PC-9 (cell line): ENCODE results near the gene RTP3.

Experiments
- EZH2 ChIP-seq: fragments of 200-600 bp; sonication (generic); IDR thresholded peaks from 2 replicates; pipeline ENCODE4 v1.8.0; 2017; ENCODE audit warnings: antibody characterized with exemption, low read depth
- TF ChIP-seq, protein P1 (sequence below): fragments of 200-600 bp; sonication (generic); conservative IDR thresholded peaks from 2 replicates; pipeline ENCODE4 v1.6.1; 2017; ENCODE audit warnings: mixed run types, antibody characterized with exemption, mild to moderate bottlenecking, moderate library complexity

DNA sequence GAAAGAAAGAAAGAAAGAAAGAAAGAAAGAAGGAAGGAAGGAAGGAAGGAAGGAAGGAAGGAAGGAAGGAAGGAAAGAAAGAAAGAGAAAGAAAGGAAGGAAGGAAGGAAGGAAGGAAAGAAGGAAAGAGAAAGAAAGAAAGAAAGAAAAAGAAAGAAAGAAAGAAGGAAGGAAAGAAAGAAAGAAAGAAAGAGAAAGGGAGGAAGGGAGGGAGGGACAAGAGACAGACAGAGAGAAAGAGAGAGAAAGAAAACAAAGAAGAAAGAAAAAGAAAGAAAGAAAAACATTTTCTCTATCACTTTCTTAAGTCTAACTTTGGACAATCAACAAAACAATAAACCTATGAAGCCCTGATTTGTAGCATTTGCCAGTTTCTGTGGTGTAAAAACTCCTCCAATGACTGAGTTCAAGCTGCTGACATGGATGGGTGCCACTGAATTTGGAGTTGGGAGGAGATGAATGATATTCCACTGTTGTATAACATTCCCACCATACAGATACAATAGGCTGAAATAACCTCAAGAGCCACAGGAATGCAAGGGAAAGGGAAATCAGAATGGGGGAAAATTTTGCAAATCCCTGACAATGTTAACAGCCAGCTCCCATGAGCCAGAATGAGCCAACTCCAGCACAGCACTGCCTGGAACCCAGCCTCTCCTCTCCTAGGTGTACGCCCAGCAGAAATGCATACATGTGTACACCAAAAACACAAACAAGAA lies 15.0 kb upstream of the RTP3 start:
- no peak for TF ChIP-seq EZH2
- TF ChIP-seq, protein P1, sequence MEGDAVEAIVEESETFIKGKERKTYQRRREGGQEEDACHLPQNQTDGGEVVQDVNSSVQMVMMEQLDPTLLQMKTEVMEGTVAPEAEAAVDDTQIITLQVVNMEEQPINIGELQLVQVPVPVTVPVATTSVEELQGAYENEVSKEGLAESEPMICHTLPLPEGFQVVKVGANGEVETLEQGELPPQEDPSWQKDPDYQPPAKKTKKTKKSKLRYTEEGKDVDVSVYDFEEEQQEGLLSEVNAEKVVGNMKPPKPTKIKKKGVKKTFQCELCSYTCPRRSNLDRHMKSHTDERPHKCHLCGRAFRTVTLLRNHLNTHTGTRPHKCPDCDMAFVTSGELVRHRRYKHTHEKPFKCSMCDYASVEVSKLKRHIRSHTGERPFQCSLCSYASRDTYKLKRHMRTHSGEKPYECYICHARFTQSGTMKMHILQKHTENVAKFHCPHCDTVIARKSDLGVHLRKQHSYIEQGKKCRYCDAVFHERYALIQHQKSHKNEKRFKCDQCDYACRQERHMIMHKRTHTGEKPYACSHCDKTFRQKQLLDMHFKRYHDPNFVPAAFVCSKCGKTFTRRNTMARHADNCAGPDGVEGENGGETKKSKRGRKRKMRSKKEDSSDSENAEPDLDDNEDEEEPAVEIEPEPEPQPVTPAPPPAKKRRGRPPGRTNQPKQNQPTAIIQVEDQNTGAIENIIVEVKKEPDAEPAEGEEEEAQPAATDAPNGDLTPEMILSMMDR = no peak
